Psoas muscle (tissue), 8 donors: Measurements from ENCODE around the gene NMNAT3. TPM values are rescaled to one million over a fixed set of nuclear protein-coding genes. Genes with fewer than 3 reads are reported as not detected.

ENCODE experiments used
- ATAC-seq, 4 donors: fragments of 200-7000 bp; cut with Tn5 transposase; one replicate each; pipeline ENCODE4 v1.9.1; 2020; ENCODE audit warnings: moderate library complexity in 3 of 4, mild to moderate bottlenecking in 2 of 4
- DNase-seq, 2 donors: peaks; one replicate each; pipeline ENCODE4 v3.0.0-alpha.2; 2020
- H3K27ac ChIP-seq: fragments of 200-600 bp; one replicate; pipeline ENCODE4 v1.8.0; 2022
- H3K27me3 ChIP-seq, 3 donors: fragments of 200-600 bp in 1 of 3; one replicate each; pipeline versions ENCODE4 v1.6.1 to v1.8.0; 2013 to 2022; ENCODE audit warnings: low read length in 2 of 3, mild to moderate bottlenecking in 2 of 3, moderate library complexity in 1 of 3; ENCODE audit not compliant: insufficient read depth in 3 of 3
- H3K36me3 ChIP-seq, 2 donors: fragments of 200-600 bp in 1 of 2; one replicate each; pipeline versions ENCODE4 v1.6.1 to v1.8.0; 2013 to 2022; ENCODE audit warnings: low read depth in 1 of 2, mild to moderate bottlenecking in 1 of 2, moderate library complexity in 1 of 2; ENCODE audit not compliant: insufficient read depth in 1 of 2
- H3K4me1 ChIP-seq: fragments of 200-600 bp; one replicate; pipeline ENCODE4 v1.8.0; 2022
- H3K4me3 ChIP-seq: fragments of 200-600 bp; one replicate; pipeline ENCODE4 v1.8.0; 2022; ENCODE audit warnings: mild to moderate bottlenecking
- H3K9me3 ChIP-seq: fragments of 200-600 bp; one replicate; pipeline ENCODE4 v1.8.0; 2022
- CTCF ChIP-seq: fragments of 200-600 bp; IDR thresholded peaks from one replicate; pipeline ENCODE4 v1.8.0; 2022; ENCODE audit warnings: antibody characterized with exemption
- WGBS, 3 donors: extraction: QIAGEN DNeasy Blood & Tissue Kit; methylation state at CpG; one replicate each; pipeline versions ENCODE4 v1.1.6 to v1.1.7; 2013; 5-methylcytosine and 5-hydroxymethylcytosine counted together
- intact Hi-C, 2 donors: fragments of 100-400 bp; cut with DNase I; formaldehyde crosslinking; loops; one replicate each; pipeline versions ENCODE4 v1.11.0 to v1.14.2; 2022
- polyA plus RNA-seq, 3 donors: library from polyadenylated mRNA; stranded (reverse); fragments of 200-250 nt; gene quantifications; one replicate each; pipeline ENCODE4 v1.2.3, GENCODE V29; 2013
- total RNA-seq, 4 donors: library from RNA; stranded (reverse); fragmentation: NEBNext Ultra II Directional in 2 of 4; extraction: Animal tissue kit (Norgen Biotek cat#: 25700) in 2 of 4; gene quantifications; one replicate each; pipeline versions ENCODE4 v1.2.1 to v1.2.4, GENCODE V29; 2021 to 2023
- donor health status: healthy with polysubstance abuse.
- donor health status: DM: no; HTN: no; CAD: no; lungs with moderate emphysema.
- donor health status: Bipolar disorder and iron deficiency.
- donor health status: healthy.
- donor health status: DM: yes; HTN: yes; CAD: no.
- donor health status: DM: no; HTN: no; CAD: no.
- donor health status: DM: no; HTN: no; CAD: no.
- donor health status: DM: yes; HTN: yes; CAD: no.

NMNAT3 gene
- total and polyA plus RNA-seq, 7 donors: 6.0 to 14.2 (median 8.9) TPM

GRCh38 chr3:139679220-139679775, 1.5 kb upstream of the NMNAT3 start:
- H3K4me3 ChIP-seq: no peak overlapping the region
- WGBS, 3 donors: 82 to 88% (median 84%) methylated on average over 5 of the region's 5 CpGs
- no peaks in the 10 kb centered on the region for H3K36me3 ChIP-seq
- H3K27me3 ChIP-seq: no peaks in the 10 kb centered on the region
- peaks cover 5% of the 10 kb centered on the region for H3K4me1 ChIP-seq
- ATAC-seq (no peak), DNase-seq (no peak)
- H3K9me3 ChIP-seq: no peaks in the 10 kb centered on the region
- intact Hi-C loops: loop anchor here in 1 of 2 donors (10.0 kb wide), 1 partner anchor 254 kb away; no protein-coding TSS in a partner anchor
- TF ChIP-seq CTCF: no peak
- no peak overlapping the region for H3K27ac ChIP-seq

DNA sequence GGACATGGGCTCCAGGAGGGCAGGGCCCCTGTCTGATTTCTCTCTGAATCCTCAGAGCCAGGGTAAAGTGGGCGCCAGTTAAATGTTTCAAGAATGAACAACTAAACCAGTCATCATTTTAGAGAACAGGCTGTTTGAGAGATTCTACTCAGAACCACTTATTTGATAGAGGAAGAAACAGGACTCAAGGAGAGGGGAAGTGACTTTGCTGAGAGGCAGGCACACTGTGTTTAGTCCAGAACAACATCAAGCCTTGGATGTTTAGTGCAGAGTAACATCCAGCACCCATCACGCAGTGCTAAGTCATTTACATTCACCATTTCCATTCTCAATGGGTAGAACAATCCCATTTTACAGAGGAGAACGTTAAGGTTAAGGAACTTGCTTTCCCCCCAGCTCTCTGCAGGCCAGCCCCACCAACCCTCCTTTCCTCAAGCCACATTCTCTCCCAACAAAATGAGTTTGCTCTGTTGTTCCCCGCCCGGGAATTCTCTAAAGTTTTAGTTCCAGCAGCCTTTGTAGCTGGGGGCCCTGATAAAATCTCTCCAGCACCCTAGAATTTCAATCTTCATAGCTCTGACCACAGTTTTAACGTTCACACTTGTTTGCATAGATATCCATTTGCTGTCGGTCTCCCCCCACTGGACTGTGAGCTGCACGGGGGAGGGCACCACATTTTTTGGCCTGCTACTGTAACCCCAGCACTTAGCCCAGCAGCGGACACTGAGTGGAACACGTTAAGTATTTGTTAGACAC, 962 bp downstream of the NMNAT3 start:
- Histone ChIP-seq H3K27me3 (no peaks in the 10 kb centered on the region), H3K9me3 (no peaks in the 10 kb centered on the region), H3K36me3 (no peaks in the 10 kb centered on the region), H3K27ac (peak overlapping the region; percentile 83), H3K4me1 (peaks cover 5% of the 10 kb centered on the region), H3K4me3 (peak overlapping the region; percentile 85)
- DNase-seq: no peak
- TF ChIP-seq CTCF: no peak
- WGBS, 3 donors: 42 to 50% (median 43%) methylated on average over 10 of the region's 10 CpGs
- ATAC-seq: peak in 1 of 4 donors; percentile 7
- intact Hi-C loops: loop anchor here in 1 of 2 donors (10.0 kb wide), 1 partner anchor 252 kb away; no protein-coding TSS in a partner anchor

DNA sequence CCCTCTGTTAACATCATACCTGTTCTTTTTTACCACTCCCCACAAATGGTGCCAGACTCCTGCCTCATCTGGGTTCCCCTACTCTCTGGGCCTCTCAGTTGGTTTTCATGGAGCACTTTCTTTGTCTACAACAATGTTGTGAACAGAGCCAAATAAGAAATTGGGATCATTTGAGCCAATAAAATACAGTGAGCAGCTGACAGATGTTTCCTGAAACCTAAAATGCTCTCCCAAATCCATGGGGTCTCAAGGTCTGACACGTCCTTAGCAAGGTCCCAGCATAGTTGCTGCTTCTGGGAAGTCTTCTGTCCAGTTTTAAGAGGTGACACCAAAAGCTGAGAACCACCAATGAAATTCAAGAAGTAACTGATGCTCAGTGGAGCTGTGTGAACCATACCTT, 1.7 kb downstream of the NMNAT3 start:
- no peak for DNase-seq
- intact Hi-C loops: loop anchor here in 1 of 2 donors (10.0 kb wide), 1 partner anchor 251 kb away; no protein-coding TSS in a partner anchor
- no peak overlapping the region for H3K27ac ChIP-seq
- H3K4me1 ChIP-seq: peaks cover 7% of the 10 kb centered on the region
- no peaks in the 10 kb centered on the region for H3K36me3 ChIP-seq
- ATAC-seq: no peak
- no peak overlapping the region for H3K4me3 ChIP-seq
- TF ChIP-seq CTCF: no peak
- no peaks in the 10 kb centered on the region for H3K9me3 ChIP-seq
- H3K27me3 ChIP-seq: no peaks in the 10 kb centered on the region
- 68 to 72% (median 72%) methylated on average over 1 of the region's 1 CpG for WGBS, 3 donors

- ATAC-seq (no peak), DNase-seq (no peak)
- no peak overlapping the region for H3K27ac ChIP-seq
- no peak overlapping the region for H3K4me3 ChIP-seq
- TF ChIP-seq CTCF: no peak
- no peaks in the 10 kb centered on the region for H3K27me3 ChIP-seq
- no peaks in the 10 kb centered on the region for H3K9me3 ChIP-seq
- 91 to 98% (median 94%) methylated on average over 2 of the region's 2 CpGs for WGBS, 3 donors
- peaks cover 12% of the 10 kb centered on the region for H3K4me1 ChIP-seq
- no peaks in the 10 kb centered on the region for H3K36me3 ChIP-seq
- intact Hi-C loops: loop anchor here in 1 of 2 donors (10.0 kb wide), 1 partner anchor 251 kb away; no protein-coding TSS in a partner anchor
Observed at GRCh38 chr3:139675327-139675726, 2.4 kb downstream of the NMNAT3 start.
